A549 (cell line): ENCODE results near the gene RAPH1. TPM values are rescaled to one million over a fixed set of nuclear protein-coding genes. Genes with fewer than 3 reads are reported as not detected.

ENCODE experiments used
- ATAC-seq, 2 experiments: fragments of 200-7000 bp in 1 of 2; fragments of >200 bp in 1 of 2; cut with Nextera tagmentation in 1 of 2; cut with Tn5 transposase in 1 of 2; 3 replicates each; pipeline versions ENCODE4 v1.8.0 to v1.9.1; 2018 to 2020; ENCODE audit warnings: mild to moderate bottlenecking in 1 of 2, moderate library complexity in 1 of 2
- CTCF ChIA-PET: fragments of 300-600 bp; sonication (Branson Sonifier 250); formaldehyde crosslinking; extraction: SDS; loops from one replicate; lab custom pipeline; 2021; ENCODE audit warnings: antibody characterized with exemption, inconsistent platforms; lab: Yijun Ruan, JAX
- POLR2A ChIA-PET: fragments of 350-600 bp; formaldehyde crosslinking; extraction: SDS; loops from one replicate; lab custom pipeline; 2021; ENCODE audit warnings: antibody characterized with exemption, inconsistent platforms; lab: Yijun Ruan, JAX
- DNase-seq, 2 experiments: peaks; one replicate each; pipeline versions ENCODE4 v3.0.0 to v3.0.0-alpha.2; 2011 to 2016; ENCODE audit warnings: low read depth in 1 of 2, low spot score in 1 of 2
- FAIRE-seq: peaks from 2 replicates; lab custom pipeline; 2011; peaks lifted over from hg19 to GRCh38; lab: Jason Lieb, UNC
- H3K27ac ChIP-seq, 2 experiments: fragments of >200 bp; sonication (Bioruptor Twin); formaldehyde crosslinking; 3 replicates each; pipeline ENCODE4 v1.5.1; 2016 to 2017
- H3K4me1 ChIP-seq: fragments of >200 bp; sonication (Bioruptor Twin); formaldehyde crosslinking; 3 replicates; pipeline ENCODE4 v1.6.1; 2016
- H3K4me2 ChIP-seq: fragments of >200 bp; sonication (Bioruptor Twin); formaldehyde crosslinking; 3 replicates; pipeline ENCODE4 v1.6.1; 2016
- H3K4me3 ChIP-seq: fragments of >200 bp; sonication (Bioruptor Twin); formaldehyde crosslinking; 3 replicates; pipeline ENCODE4 v1.5.1; 2016
- H3K9me3 ChIP-seq: fragments of >200 bp; sonication (Bioruptor Twin); formaldehyde crosslinking; 3 replicates; pipeline ENCODE4 v1.6.1; 2016
- CEBPB ChIP-seq, 2 experiments: fragments of >200 bp in 1 of 2; sonication (Bioruptor Twin) in 1 of 2; formaldehyde crosslinking in 1 of 2; IDR thresholded peaks; 2 replicates each; pipeline ENCODE4 v1.6.1; 2012 to 2016
- EHF ChIP-seq: fragments of 250-450 bp; sonication (Bioruptor Pico); IDR thresholded peaks from 2 replicates; pipeline ENCODE4 v1.5.0; 2020; ENCODE audit warnings: mild to moderate bottlenecking
- EP300 ChIP-seq, 2 experiments: fragments of >200 bp; sonication (Bioruptor Twin); formaldehyde crosslinking; IDR thresholded peaks; 2 replicates in 1 of 2; 3 replicates in 1 of 2; pipeline ENCODE4 v1.6.1; 2016 to 2017
- FOSL2 ChIP-seq, 2 experiments: fragments of 450-650 bp in 1 of 2; fragments of >200 bp in 1 of 2; sonication (Bioruptor Twin) in 1 of 2; formaldehyde crosslinking; IDR thresholded peaks; 2 replicates each; pipeline versions ENCODE4 v1.5.0 to v1.6.1; 2016 to 2020; ENCODE audit warnings: mild to moderate bottlenecking in 1 of 2, moderate library complexity in 1 of 2
- GATA3 ChIP-seq: IDR thresholded peaks from 2 replicates; pipeline ENCODE4 v1.6.1; 2012; ENCODE audit warnings: borderline replicate concordance
- HEYL ChIP-seq: fragments of 250-450 bp; sonication (Bioruptor Pico); IDR thresholded peaks from 2 replicates; pipeline ENCODE4 v1.8.0; 2021; ENCODE audit warnings: mild to moderate bottlenecking, moderate library complexity
- JUN ChIP-seq, 2 experiments: fragments of >200 bp; sonication (Bioruptor Twin); formaldehyde crosslinking; IDR thresholded peaks; 2 replicates in 1 of 2; 3 replicates in 1 of 2; pipeline ENCODE4 v1.6.1; 2016 to 2017
- NFE2L2 ChIP-seq: fragments of 150-350 bp; conservative IDR thresholded peaks from 2 replicates; pipeline ENCODE4 v1.6.1; 2014; ENCODE audit warnings: low read length
- NPAS2 ChIP-seq: fragments of 250-450 bp; sonication (Bioruptor Pico); IDR thresholded peaks from 2 replicates; pipeline ENCODE4 v1.8.0; 2022; ENCODE audit warnings: mild to moderate bottlenecking, moderate library complexity, borderline replicate concordance
- RCOR1 ChIP-seq: fragments of 150-350 bp; IDR thresholded peaks from 2 replicates; pipeline ENCODE4 v1.6.1; 2014; ENCODE audit warnings: antibody characterized with exemption, low read length, low read depth
- RNF2 ChIP-seq: fragments of 200-600 bp; sonication (generic); IDR thresholded peaks from 2 replicates; pipeline ENCODE4 v1.6.1; 2016; ENCODE audit warnings: low read depth, mild to moderate bottlenecking, antibody characterized with exemption, moderate library complexity, borderline replicate concordance
- SMC3 ChIP-seq: fragments of >200 bp; sonication (Bioruptor Twin); formaldehyde crosslinking; IDR thresholded peaks from 3 replicates; pipeline ENCODE4 v1.6.1; 2018; ENCODE audit warnings: inconsistent platforms
- TP53 ChIP-seq: fragments of 250-450 bp; sonication (Bioruptor Pico); IDR thresholded peaks from 2 replicates; pipeline ENCODE4 v1.5.0; 2021; ENCODE audit warnings: mild to moderate bottlenecking, moderate library complexity
- USF2 ChIP-seq: fragments of 450-650 bp; IDR thresholded peaks from 2 replicates; pipeline ENCODE4 v1.6.1; 2014; ENCODE audit warnings: antibody characterized with exemption
- ZSCAN20 ChIP-seq: fragments of 250-450 bp; sonication (Bioruptor Pico); IDR thresholded peaks from 2 replicates; pipeline ENCODE4 v1.8.0; 2022; ENCODE audit warnings: mild to moderate bottlenecking, moderate library complexity
- WGBS: methylation state at CpG from one replicate; pipeline ENCODE4 v1.1.6; 2017; ENCODE audit errors: missing lambda C conversion rate; 5-methylcytosine and 5-hydroxymethylcytosine counted together
- polyA plus RNA-seq, 4 experiments: library from polyadenylated mRNA; depleted of rRNA in 3 of 4; stranded (reverse); fragments of >200 nt; fragmentation: RNase III in 1 of 4; extraction: RNeasy Plus Mini Kit Qiagen cat#74134 plus additional on column Dnase treatment in 1 of 4; gene quantifications; 2 replicates in 3 of 4; 3 replicates in 1 of 4; pipeline ENCODE4 v1.2.3, GENCODE V29; 2011 to 2017
- TF ChIP-seq, protein P1 (sequence below): IDR thresholded peaks from 2 replicates; pipeline ENCODE4 v1.6.1; 2012
- TF ChIP-seq, protein P2 (sequence below): fragments of 250-450 bp; sonication (Bioruptor Pico); IDR thresholded peaks from 2 replicates; pipeline ENCODE4 v1.5.0; 2021; ENCODE audit warnings: mild to moderate bottlenecking, moderate library complexity, borderline replicate concordance
- TF ChIP-seq, protein P3 (sequence below): IDR thresholded peaks from 2 replicates; pipeline ENCODE4 v1.6.1; 2012; ENCODE audit warnings: low read depth, borderline replicate concordance

RAPH1 gene
- polyA plus RNA-seq, 2 of the 4 experiments (the other 2 are of a cell fraction) = 6.3 to 7.3 TPM

DNA sequence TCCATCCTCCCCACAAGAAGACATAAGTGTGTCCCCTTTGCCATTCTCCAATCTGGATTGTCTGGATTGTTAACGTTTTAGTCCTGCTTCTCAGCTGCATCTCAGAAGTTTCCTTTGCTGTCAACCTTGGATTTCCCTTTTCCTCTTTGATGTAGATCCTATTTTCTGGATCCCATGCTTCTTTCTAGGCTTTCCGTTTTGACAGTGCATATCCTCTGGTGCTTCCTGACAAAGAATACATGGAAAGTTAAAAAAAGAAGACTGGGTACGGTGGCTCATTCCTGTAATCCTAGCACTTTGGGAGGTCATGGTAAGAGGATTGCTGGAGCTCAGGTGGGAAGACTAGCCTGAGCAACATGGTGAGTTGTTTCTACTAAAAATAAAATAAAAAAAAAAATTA is 180.1 kb downstream of the RAPH1 start:
- FAIRE-seq (no peak), ATAC-seq (no peak), DNase-seq (no peak)
- Histone ChIP-seq H3K4me1 (peaks cover 40% of the 10 kb centered on the region), H3K4me3 (no peak overlapping the region), H3K27ac (peak overlapping the region in 1 of 2 experiments; percentile 30; a peak in 3 of 6 replicates), H3K4me2 (no peak overlapping the region), H3K9me3 (no peaks in the 10 kb centered on the region)
- TF ChIP-seq RCOR1 (no peak), TP53 (CRISPR knock-in tag) (no peak)
- ChIA-PET POLR2A (no interaction called here), CTCF (no interaction called here)
- WGBS = 91% methylated on average over 3 of the region's 3 CpGs

- peak overlapping the region; percentile 77 for H3K4me2 ChIP-seq
- ChIA-PET CTCF (interaction anchor here (1.4 kb wide), 1 partner anchor 42 kb away, joined by 3 read pairs; no protein-coding TSS in a partner anchor), POLR2A (no interaction called here)
- WGBS = 17% methylated on average over 5 of the region's 5 CpGs
- no peak for TF ChIP-seq USF2
- peak in 1 of 2 experiments; percentile 17; a peak in 1 of 4 replicates for TF ChIP-seq CEBPB (IDR thresholded peaks at IDR 0.05)
- no peak for TF ChIP-seq ZSCAN20
- 0 out of 5 replicates have a peak, but pooled peaks of 1 of the 2 experiments have one; percentile 21 for TF ChIP-seq EP300 (IDR thresholded peaks at IDR 0.05)
- TF ChIP-seq GATA3 = peak; percentile 64; the same call in 1 of the 2 replicates
- TF ChIP-seq JUN (IDR thresholded peaks at IDR 0.05) = 0 out of 5 replicates have a peak, but pooled peaks of 1 of the 2 experiments have one; percentile 33
- TF ChIP-seq, protein P1, sequence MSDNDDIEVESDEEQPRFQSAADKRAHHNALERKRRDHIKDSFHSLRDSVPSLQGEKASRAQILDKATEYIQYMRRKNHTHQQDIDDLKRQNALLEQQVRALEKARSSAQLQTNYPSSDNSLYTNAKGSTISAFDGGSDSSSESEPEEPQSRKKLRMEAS = 0 out of 2 replicates have a peak, but pooled peaks have one; percentile 33
- no peak for TF ChIP-seq NPAS2
- no peak for TF ChIP-seq EHF (CRISPR knock-in tag)
- TF ChIP-seq RNF2 = no peak
- TF ChIP-seq HEYL (CRISPR knock-in tag) = no peak
- no peak for TF ChIP-seq FOSL2 (IDR thresholded peaks at IDR 0.05)
- TF ChIP-seq FOSL2 (CRISPR knock-in tag; IDR thresholded peaks at IDR 0.05) = peak; percentile 87
- 0 out of 3 replicates have a peak overlapping the region, but pooled peaks have one; percentile 3 for H3K4me3 ChIP-seq
- DNase-seq (peak in 1 of 2 experiments; percentile 75), ATAC-seq (peak; percentile 99 to 100), FAIRE-seq (no peak)
- no peaks in the 10 kb centered on the region for H3K9me3 ChIP-seq
- H3K27ac ChIP-seq = peak overlapping the region; percentile 67 to 75
- H3K4me1 ChIP-seq = peaks cover 40% of the 10 kb centered on the region
Observed at GRCh38 chr2:203352604-203353255, 182.4 kb downstream of the RAPH1 start.

DNA sequence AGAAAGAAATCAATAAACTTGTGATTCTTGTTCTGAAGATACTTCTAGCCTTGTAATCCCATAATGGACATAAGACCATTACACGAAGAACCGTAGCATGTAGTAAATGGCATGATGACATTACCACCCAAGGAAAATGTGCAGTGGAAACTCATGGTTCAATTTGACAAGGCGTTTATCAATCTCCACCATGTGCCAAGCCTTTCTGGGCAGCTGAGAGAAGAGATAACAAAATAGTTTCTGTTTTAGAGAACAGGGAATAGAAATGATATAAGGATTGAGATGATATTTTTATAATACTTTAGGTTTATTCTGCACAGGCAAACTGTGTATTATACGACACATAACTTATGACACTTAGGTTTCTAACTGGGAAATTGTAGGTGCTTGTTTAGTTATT is 187.7 kb downstream of the RAPH1 start:
- Histone ChIP-seq H3K9me3 (no peaks in the 10 kb centered on the region), H3K4me1 (peaks cover 21% of the 10 kb centered on the region), H3K4me2 (no peak overlapping the region), H3K27ac (no peak overlapping the region), H3K4me3 (no peak overlapping the region)
- WGBS = 85% methylated on average over 4 of the region's 4 CpGs
- no peak for DNase-seq
- TF ChIP-seq, protein P2, sequence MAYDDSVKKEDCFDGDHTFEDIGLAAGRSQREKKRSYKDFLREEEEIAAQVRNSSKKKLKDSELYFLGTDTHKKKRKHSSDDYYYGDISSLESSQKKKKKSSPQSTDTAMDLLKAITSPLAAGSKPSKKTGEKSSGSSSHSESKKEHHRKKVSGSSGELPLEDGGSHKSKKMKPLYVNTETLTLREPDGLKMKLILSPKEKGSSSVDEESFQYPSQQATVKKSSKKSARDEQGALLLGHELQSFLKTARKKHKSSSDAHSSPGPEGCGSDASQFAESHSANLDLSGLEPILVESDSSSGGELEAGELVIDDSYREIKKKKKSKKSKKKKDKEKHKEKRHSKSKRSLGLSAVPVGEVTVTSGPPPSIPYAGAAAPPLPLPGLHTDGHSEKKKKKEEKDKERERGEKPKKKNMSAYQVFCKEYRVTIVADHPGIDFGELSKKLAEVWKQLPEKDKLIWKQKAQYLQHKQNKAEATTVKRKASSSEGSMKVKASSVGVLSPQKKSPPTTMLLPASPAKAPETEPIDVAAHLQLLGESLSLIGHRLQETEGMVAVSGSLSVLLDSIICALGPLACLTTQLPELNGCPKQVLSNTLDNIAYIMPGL (CRISPR knock-in tag) = no peak
- TF ChIP-seq, protein P3, sequence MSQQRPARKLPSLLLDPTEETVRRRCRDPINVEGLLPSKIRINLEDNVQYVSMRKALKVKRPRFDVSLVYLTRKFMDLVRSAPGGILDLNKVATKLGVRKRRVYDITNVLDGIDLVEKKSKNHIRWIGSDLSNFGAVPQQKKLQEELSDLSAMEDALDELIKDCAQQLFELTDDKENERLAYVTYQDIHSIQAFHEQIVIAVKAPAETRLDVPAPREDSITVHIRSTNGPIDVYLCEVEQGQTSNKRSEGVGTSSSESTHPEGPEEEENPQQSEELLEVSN = no peak
- TF ChIP-seq NFE2L2 = no peak
- no peak for TF ChIP-seq SMC3
- no peak for FAIRE-seq
- POLR2A ChIA-PET = no interaction called here
- CTCF ChIA-PET = no interaction called here
- ATAC-seq = no peak
